GM12891 (cell line): ENCODE data around the gene CRIP2.

Experiments
- POLR2A ChIP-seq: IDR thresholded peaks from 2 replicates; pipeline ENCODE4 v1.6.1; 2011; ENCODE audit warnings: low read depth, low read length, control low read depth
- POLR2AphosphoS5 ChIP-seq: IDR thresholded peaks from 2 replicates; pipeline ENCODE4 v1.6.1; 2011; ENCODE audit warnings: low read depth, low read length, control low read depth
- TAF1 ChIP-seq: IDR thresholded peaks from 2 replicates; pipeline ENCODE4 v1.6.1; 2011; ENCODE audit warnings: low read depth, low read length, control low read depth

GRCh38 chr14:105439710-105440553 is 34.7 kb upstream of the CRIP2 start:
- TF ChIP-seq POLR2A (no peak), TAF1 (no peak), POLR2AphosphoS5 (no peak)
